Right ventricle myocardium superior (tissue), 1 donor: ENCODE measurements around the gene FOXJ2. TPM values are rescaled to one million over a fixed set of nuclear protein-coding genes. Genes with fewer than 3 reads are reported as not detected.
"Not testable (repeated sequence)": the region's sequence is repeated elsewhere in the genome, so short reads cannot be mapped to it uniquely, and the experiment has no call there.

Experiments
- ATAC-seq: fragments of 200-7000 bp; cut with Tn5 transposase; one replicate; pipeline ENCODE4 v1.9.1; 2020; ENCODE audit warnings: mild to moderate bottlenecking; ENCODE audit not compliant: poor library complexity
- DNase-seq: peaks from one replicate; pipeline ENCODE4 v3.0.0-alpha.2; 2020
- intact Hi-C: fragments of 100-400 bp; cut with DNase I; formaldehyde crosslinking; loops from one replicate; pipeline ENCODE4 v1.11.2; 2022
- total RNA-seq: library from RNA; stranded (reverse); fragmentation: NEBNext Ultra II Directional; extraction: Animal tissue kit (Norgen Biotek cat#: 25700); gene quantifications from one replicate; pipeline ENCODE4 v1.2.1, GENCODE V29; 2021
- donor health status: DM: no; HTN: yes; CAD: no; lungs with severe emphysema.

FOXJ2 gene
- total RNA-seq, 1 donor from 2014 or later = 22.4 TPM

DNA sequence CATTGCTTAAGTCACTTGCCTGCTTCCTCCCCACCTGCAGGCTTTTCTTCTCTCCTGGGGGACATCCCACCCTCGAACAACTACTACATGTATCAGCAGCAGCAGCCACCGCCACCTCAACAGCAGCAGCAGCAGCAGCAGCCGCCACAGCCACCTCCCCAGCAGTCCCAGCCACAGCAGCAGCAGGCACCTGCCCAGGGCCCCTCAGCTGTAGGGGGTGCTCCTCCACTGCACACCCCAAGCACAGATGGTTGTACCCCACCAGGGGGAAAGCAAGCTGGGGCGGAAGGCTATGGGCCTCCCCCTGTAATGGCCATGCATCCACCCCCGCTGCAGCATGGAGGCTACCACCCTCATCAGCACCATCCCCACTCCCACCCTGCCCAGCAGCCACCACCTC is 15.3 kb downstream of the FOXJ2 start:
- ATAC-seq (no peak), DNase-seq (no peak)
- intact Hi-C loops = no loop called here

DNA sequence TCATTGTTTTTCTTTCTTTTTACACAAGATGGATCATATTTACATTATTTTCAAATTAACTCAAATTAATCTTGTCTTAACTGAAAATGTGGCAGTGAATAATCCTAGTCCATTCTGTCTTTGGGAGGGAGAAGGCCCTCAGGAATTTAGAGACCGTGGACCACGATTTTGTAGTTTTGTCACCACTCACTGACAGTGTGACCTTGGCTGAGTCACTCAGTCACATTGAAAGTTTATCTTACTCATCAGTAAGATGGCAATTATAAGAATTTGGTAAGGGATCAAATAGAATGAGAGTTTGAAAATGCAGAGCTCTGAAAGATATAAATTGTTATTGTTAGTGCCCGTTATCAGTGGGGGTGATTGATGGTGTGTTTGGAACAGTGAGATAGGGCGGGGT is 16.4 kb downstream of the FOXJ2 start:
- intact Hi-C loops = no loop called here
- ATAC-seq (no peak), DNase-seq (no peak)

- DNase-seq = no peak
- ATAC-seq = no peak
- intact Hi-C loops = no loop called here
Observed at GRCh38 chr12:8050600-8051250, 18.2 kb downstream of the FOXJ2 start.

DNA sequence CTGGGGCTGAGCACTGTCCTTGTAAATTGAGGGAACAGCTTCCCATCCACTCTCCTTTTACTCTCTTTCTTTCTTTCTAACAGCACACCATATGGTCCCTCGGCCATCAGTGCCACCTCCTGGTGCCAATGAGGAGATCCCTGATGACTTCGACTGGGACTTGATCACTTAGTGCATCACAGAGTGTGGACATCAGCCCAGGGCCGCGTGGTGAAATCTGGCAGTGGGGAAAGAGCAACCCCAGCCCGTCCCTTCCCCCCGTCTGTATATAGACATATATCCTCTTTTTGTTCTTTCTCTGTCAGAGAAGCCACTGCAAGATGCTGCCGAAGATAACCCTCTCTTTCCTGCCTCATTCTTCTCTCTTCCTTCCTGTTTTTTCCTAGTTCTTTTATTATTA is 20.2 kb downstream of the FOXJ2 start:
- DNase-seq (peak; percentile 77), ATAC-seq (peak; percentile 54)
- intact Hi-C loops = no loop called here

DNA sequence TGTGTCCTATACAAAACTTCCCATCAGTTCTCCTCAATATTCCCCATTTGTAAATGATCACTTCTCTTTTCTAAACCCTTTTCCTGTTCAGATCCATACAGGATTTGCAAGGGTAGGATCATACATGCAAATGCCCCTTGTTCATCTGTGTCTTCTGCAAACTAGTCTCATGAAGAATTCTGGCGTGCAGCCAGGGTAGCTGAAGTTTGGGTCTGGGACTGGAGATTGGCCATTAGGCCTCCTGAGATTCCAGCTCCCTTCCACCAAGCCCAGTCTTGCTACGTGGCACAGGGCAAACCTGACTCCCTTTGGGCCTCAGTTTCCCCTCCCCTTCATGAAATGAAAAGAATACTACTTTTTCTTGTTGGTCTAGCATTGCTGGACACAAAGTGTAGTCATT is 22.3 kb downstream of the FOXJ2 start:
- ATAC-seq (no peak), DNase-seq (no peak)
- intact Hi-C loops = no loop called here

DNA sequence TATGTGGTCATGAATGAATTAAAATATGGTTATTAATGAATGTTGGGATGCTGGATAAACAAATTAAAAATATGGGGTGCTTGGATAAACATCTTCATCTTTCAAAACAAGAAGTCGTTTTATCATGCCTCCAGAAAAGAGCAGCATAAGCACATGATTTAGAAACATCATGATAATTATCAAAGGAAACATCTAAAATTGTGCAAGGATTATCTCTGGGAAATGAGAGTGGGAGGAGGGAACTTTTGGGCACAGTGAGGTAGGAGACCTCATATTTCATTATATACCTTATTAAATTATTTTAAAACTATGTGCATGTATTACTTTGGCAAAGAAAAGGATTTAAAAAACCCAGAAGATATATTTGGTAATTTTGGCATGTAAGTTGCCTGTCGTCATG is 24.8 kb downstream of the FOXJ2 start:
- no peak for DNase-seq
- no peak for ATAC-seq
- intact Hi-C loops = no loop called here

DNA sequence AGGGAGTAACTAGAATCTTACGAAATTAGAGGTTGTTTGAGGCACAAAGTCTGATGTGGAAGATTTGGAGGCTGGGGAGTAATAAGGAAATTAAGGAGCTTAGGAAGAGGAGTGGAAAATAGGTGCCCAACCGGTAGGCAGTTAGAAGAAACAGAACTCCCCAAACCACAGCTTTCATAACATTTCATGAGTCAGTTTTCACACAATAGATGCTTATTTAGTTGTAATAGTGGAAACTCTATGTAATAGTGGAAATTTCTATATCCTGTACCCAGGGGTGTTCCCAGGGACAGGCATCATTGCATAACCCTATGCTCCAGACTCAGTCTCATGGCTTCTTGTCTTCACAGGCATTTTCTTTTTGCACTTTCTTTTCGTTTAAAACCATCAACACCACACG is 25.3 kb downstream of the FOXJ2 start:
- peak; percentile 63 for ATAC-seq
- intact Hi-C loops = no loop called here
- no peak for DNase-seq

DNA sequence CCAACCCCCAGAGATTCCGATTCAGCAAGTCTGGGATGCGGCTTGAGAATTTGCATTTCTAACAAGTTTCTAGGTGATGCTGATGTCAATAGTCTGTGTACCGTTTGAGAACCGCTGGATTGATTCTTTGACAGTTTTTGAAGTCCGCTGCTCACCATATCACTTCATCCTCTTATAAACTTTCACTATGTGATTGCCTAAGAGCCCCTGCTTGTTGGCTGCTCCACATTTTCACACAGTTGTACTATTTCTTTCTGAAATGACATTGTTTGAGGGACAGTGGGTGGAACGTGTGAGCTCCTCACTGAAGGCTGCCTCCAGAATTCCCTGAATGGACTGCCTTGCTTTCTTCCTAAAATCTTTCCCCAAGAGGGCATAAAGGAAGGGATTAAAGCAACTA is 26.0 kb downstream of the FOXJ2 start:
- intact Hi-C loops = no loop called here
- no peak for DNase-seq

GRCh38 chr12:8064131-8064530 is 31.6 kb downstream of the FOXJ2 start:
- no peak for DNase-seq
- intact Hi-C loops = no loop called here
- no peak for ATAC-seq

More for the DNA sequence above, 26.0 kb downstream of the FOXJ2 start:
- ATAC-seq = no peak

GRCh38 chr12:8065991-8066594 is 33.6 kb downstream of the FOXJ2 start, which contains the start of gene C3AR1:
Gene C3AR1 (minus strand): TSS chr12:8066359. CDS start chr12:8060185, 6,174 bp downstream.
- DNase-seq = no peak
- intact Hi-C loops = no loop called here
- peak; percentile 76 for ATAC-seq

- ATAC-seq = no peak
- intact Hi-C loops = no loop called here
- DNase-seq = no peak
Observed at GRCh38 chr12:8069582-8069981, 37.1 kb downstream of the FOXJ2 start.

GRCh38 chr12:8071820-8072219 is 39.3 kb downstream of the FOXJ2 start:
- ATAC-seq, intact Hi-C loops, DNase-seq: not testable (repeated sequence)

DNA sequence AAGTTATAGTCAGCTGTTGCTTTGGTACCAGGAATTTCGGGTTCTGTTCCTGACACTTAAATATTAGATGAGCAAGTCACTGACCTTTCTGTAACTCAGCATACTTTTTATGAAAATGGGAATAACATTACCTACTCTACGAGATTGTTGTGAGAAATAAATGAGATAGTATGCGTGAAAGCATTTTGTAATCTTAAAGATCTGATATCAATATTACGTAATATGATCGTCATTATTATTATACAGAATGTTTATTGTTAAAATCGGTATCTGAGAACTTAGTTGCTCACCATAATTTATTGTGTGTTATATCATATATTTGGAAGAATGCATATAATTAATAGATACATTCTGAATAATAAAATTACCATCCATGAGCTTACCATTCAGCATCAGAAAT is 43.4 kb downstream of the FOXJ2 start:
- DNase-seq = no peak
- intact Hi-C loops = no loop called here
- ATAC-seq = no peak

DNA sequence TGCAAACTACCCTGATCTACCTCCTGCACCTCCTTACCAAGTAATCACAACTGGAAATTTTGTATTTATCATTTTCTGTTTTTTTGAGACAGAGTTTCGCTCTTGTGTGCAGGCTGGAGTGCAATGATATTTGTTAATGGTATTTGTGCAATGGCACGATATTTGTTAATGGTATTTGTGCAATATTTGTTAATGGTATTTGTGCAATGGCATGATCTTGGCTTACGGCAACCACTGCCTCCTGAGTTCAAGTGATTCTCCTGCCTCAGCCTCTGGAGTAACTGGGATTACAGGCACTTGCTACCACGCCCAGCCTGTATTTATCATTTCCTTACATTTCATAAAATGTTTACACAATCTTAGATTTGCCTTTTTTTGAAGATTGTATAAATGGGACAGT is 43.9 kb downstream of the FOXJ2 start:
- DNase-seq (no peak), ATAC-seq (no peak)
- intact Hi-C loops = no loop called here

GRCh38 chr12:8077207-8077606 is 44.7 kb downstream of the FOXJ2 start:
- DNase-seq (no peak), ATAC-seq (no peak)
- intact Hi-C loops = no loop called here

DNA sequence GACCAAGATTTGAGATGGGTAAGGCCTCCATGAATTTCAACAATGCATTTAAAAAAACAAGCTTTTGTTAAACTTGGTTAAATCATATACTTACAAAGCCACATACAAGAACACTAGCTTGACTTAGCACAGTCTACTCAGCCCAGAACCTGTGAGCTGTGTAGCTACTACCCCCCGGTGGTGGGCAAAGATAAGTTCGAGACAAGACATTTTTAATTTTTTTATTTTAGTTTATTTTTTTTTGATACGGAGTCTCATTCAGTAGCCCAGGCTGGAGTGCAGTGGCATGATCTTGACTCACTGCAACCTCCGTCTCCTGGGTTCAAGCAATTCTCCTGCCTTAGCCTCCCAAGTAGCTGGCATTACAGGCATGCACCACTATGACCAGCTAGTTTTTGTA is 45.9 kb downstream of the FOXJ2 start:
- ATAC-seq = no peak
- no peak for DNase-seq
- intact Hi-C loops = no loop called here

- ATAC-seq (no peak), DNase-seq (no peak)
- intact Hi-C loops = no loop called here
Observed at GRCh38 chr12:8078916-8079315, 46.4 kb downstream of the FOXJ2 start.

DNA sequence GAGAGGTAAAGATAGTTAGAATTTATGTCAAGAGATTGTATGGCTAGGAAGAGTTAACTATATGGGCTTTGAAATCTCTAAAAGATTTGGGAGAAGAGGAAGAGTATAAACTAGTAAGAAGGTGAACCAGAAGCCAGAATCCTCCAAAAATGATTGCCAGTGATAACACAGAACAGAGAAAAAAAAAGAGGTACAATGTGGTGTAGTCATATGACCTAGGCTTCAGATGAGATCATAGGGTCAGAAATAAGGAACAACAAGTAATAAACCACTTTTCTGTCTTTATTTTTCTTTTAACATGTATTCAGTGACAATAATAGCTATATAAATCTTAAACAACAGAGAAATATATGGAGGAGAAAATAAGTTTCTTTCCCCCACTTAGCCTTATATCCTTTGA is 47.6 kb downstream of the FOXJ2 start:
- intact Hi-C loops = no loop called here
- DNase-seq (no peak), ATAC-seq (no peak)

DNA sequence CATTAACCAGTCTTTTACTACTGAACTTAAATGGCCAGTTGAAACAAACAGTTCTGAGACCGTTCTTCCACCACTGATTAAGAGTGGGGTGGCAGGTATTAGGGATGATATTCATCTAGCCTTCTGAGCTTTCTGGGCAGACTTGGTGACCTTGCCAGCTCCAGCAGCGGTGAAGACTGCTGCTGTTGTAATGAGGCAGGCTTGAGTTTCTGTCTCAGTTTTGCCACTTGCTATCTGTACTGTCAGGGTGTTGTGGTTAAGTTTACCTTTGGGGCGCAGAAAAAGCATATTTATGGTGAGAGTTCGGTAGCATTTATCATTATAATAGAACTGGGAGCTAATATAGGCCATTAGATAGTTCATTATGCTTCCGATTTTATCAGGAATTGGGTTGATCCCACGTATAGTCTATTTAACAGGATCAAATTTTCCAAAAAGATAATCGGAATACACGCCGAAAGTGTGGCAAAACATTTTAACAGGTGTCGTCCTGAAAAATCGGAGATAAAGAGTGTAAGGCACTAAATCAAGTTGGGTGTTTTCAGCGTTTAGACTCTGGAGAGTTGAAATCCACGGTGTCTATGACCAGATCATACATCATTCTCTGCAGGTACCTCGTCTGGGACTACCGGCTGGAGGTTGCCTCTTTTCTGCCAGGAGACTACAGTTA is 48.9 kb downstream of the FOXJ2 start:
- no peak for DNase-seq
- peak; percentile 52 for ATAC-seq
- intact Hi-C loops = no loop called here

DNA sequence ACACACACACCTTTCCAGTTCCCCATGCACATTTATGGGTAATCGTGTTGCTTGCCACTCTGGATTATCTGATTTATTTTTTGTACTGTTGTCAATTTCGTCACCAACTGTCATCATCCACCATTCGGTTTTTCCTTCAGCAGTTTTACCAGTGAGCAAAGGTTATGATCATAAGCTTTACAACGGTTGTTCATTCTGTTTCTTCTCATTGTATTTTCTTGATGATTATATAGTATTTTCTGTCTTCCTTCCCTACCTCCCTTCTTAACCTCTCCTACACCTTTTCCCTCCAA is 50.2 kb downstream of the FOXJ2 start:
- intact Hi-C loops = no loop called here
- no peak for ATAC-seq
- DNase-seq = no peak
